Measurements from ENCODE around the gene SAMD4A.

SAMD4A gene

GRCh38 chr14:54649056-54649455, 82.1 kb downstream of the SAMD4A start:
- no peak for TF ChIP-seq CTCF (IDR thresholded peaks at IDR 0.05; ENCODE audit: low read length)

GRCh38 chr14:54650331-54650958, 83.5 kb downstream of the SAMD4A start:
- no peak overlapping the region for H3K4me3 ChIP-seq (ENCODE audit: low read depth, low read length, poor library complexity, severe bottlenecking)
- no peaks in the 10 kb centered on the region for H3F3A ChIP-seq (ENCODE audit: insufficient read depth, low read length)
- no peak for TF ChIP-seq EZH2 (IDR thresholded peaks at IDR 0.05; ENCODE audit: borderline replicate concordance, low read length)
- no peak for TF ChIP-seq CTCF (IDR thresholded peaks at IDR 0.05; ENCODE audit: low read length)
- no peaks in the 10 kb centered on the region for H3K79me2 ChIP-seq (ENCODE audit: insufficient read depth, low read length)
- no peaks in the 10 kb centered on the region for H3K9me2 ChIP-seq (ENCODE audit: low read depth, low read length)
- no peaks in the 10 kb centered on the region for H4K20me1 ChIP-seq (ENCODE audit: insufficient read depth, low read length)
- no peak overlapping the region for H3K27ac ChIP-seq (ENCODE audit: low read depth, low read length, poor library complexity, severe bottlenecking)
- no peak overlapping the region for H3K4me2 ChIP-seq (ENCODE audit: low read length)
- H3K9me3 ChIP-seq (ENCODE audit: low read length) = no peaks in the 10 kb centered on the region
- H3K36me3 ChIP-seq (ENCODE audit: insufficient read depth, low read length) = no peaks in the 10 kb centered on the region
- peaks cover 3% of the 10 kb centered on the region; the same call in 1 of the 2 replicates for H3K27me3 ChIP-seq (ENCODE audit: insufficient read depth, low read length)
- H2AFZ ChIP-seq (ENCODE audit: low read length) = no peak overlapping the region
- no peaks in the 10 kb centered on the region for H3K4me1 ChIP-seq (ENCODE audit: insufficient read depth, low read length, severe bottlenecking)
- H3K9ac ChIP-seq (ENCODE audit: low read length) = no peak overlapping the region

More at GRCh38 chr14:54649056-54649455, 82.1 kb downstream of the SAMD4A start:
- no peak overlapping the region for H2AFZ ChIP-seq (ENCODE audit: low read length)
- no peaks in the 10 kb centered on the region for H3K79me2 ChIP-seq (ENCODE audit: insufficient read depth, low read length)
- H3K9me2 ChIP-seq (ENCODE audit: low read depth, low read length) = no peaks in the 10 kb centered on the region
- peaks cover 3% of the 10 kb centered on the region; the same call in 1 of the 2 replicates for H3K27me3 ChIP-seq (ENCODE audit: insufficient read depth, low read length)
- H3K4me3 ChIP-seq (ENCODE audit: low read depth, low read length, poor library complexity, severe bottlenecking) = no peak overlapping the region
- no peaks in the 10 kb centered on the region for H4K20me1 ChIP-seq (ENCODE audit: insufficient read depth, low read length)
- H3K9ac ChIP-seq (ENCODE audit: low read length) = no peak overlapping the region
- no peak overlapping the region for H3K27ac ChIP-seq (ENCODE audit: low read depth, low read length, poor library complexity, severe bottlenecking)
- H3K36me3 ChIP-seq (ENCODE audit: insufficient read depth, low read length) = no peaks in the 10 kb centered on the region
- no peak overlapping the region for H3K4me2 ChIP-seq (ENCODE audit: low read length)
- no peaks in the 10 kb centered on the region for H3F3A ChIP-seq (ENCODE audit: insufficient read depth, low read length)
- H3K9me3 ChIP-seq (ENCODE audit: low read length) = no peaks in the 10 kb centered on the region
- H3K4me1 ChIP-seq (ENCODE audit: insufficient read depth, low read length, severe bottlenecking) = no peaks in the 10 kb centered on the region

GRCh38 chr14:54650959-54651351, 84.0 kb downstream of the SAMD4A start:
- Histone ChIP-seq H3K4me2 (ENCODE audit: low read length) (no peak overlapping the region), H3F3A (ENCODE audit: insufficient read depth, low read length) (no peaks in the 10 kb centered on the region), H3K9me3 (ENCODE audit: low read length) (no peaks in the 10 kb centered on the region), H3K79me2 (ENCODE audit: insufficient read depth, low read length) (no peaks in the 10 kb centered on the region), H3K36me3 (ENCODE audit: insufficient read depth, low read length) (no peaks in the 10 kb centered on the region), H3K4me1 (ENCODE audit: insufficient read depth, low read length, severe bottlenecking) (no peaks in the 10 kb centered on the region), H2AFZ (ENCODE audit: low read length) (no peak overlapping the region), H3K27me3 (ENCODE audit: insufficient read depth, low read length) (peaks cover 3% of the 10 kb centered on the region; the same call in 1 of the 2 replicates), H3K9me2 (ENCODE audit: low read depth, low read length) (no peaks in the 10 kb centered on the region), H3K27ac (ENCODE audit: low read depth, low read length, poor library complexity, severe bottlenecking) (no peak overlapping the region), H3K4me3 (ENCODE audit: low read depth, low read length, poor library complexity, severe bottlenecking) (no peak overlapping the region), H3K9ac (ENCODE audit: low read length) (no peak overlapping the region), H4K20me1 (ENCODE audit: insufficient read depth, low read length) (no peaks in the 10 kb centered on the region)
- TF ChIP-seq EZH2 (IDR thresholded peaks at IDR 0.05; ENCODE audit: borderline replicate concordance, low read length) = no peak
- TF ChIP-seq CTCF (IDR thresholded peaks at IDR 0.05; ENCODE audit: low read length) = no peak

Measured in OCI-LY1 (cell line).